NCI-H524 (cell line): ENCODE data around the gene DLG5.

Source experiments
- DNase-seq, 2 experiments: peaks; one replicate each; lab custom pipeline; 2025; lab: John Stamatoyannopoulos, UW

Gene DLG5

GRCh38 chr10:77892761-77893160 is 33.8 kb downstream of the DLG5 start:
- DNase-seq = no peak

GRCh38 chr10:77892021-77892739 is 34.4 kb downstream of the DLG5 start:
- DNase-seq = no peak

- DNase-seq = no peak
Observed at GRCh38 chr10:77890097-77890496, 36.5 kb downstream of the DLG5 start.

- DNase-seq = no peak
Observed at GRCh38 chr10:77889277-77889903, 37.2 kb downstream of the DLG5 start.

- no peak for DNase-seq
Observed at GRCh38 chr10:77888356-77888703, 38.2 kb downstream of the DLG5 start.

GRCh38 chr10:77887631-77888355 is 38.8 kb downstream of the DLG5 start:
- no peak for DNase-seq

GRCh38 chr10:77886795-77887355 is 39.7 kb downstream of the DLG5 start:
- DNase-seq = no peak

GRCh38 chr10:77884181-77884580 is 42.4 kb downstream of the DLG5 start:
- DNase-seq = no peak

- DNase-seq = no peak
Observed at GRCh38 chr10:77881636-77882035, 44.9 kb downstream of the DLG5 start.

GRCh38 chr10:77881222-77881621 is 45.3 kb downstream of the DLG5 start:
- DNase-seq = no peak

GRCh38 chr10:77879710-77880109 is 46.8 kb downstream of the DLG5 start:
- peak; percentile 13 to 68 for DNase-seq

- DNase-seq = no peak
Observed at GRCh38 chr10:77879065-77879464, 47.5 kb downstream of the DLG5 start.

GRCh38 chr10:77877441-77878344 is 48.9 kb downstream of the DLG5 start:
- DNase-seq = no peak

- DNase-seq = no peak
Observed at GRCh38 chr10:77875730-77876129, 50.8 kb downstream of the DLG5 start.

- no peak for DNase-seq
Observed at GRCh38 chr10:77874872-77875271, 51.7 kb downstream of the DLG5 start.

GRCh38 chr10:77873536-77874380 is 52.8 kb downstream of the DLG5 start:
- DNase-seq = no peak

GRCh38 chr10:77872947-77873535 is 53.5 kb downstream of the DLG5 start:
- no peak for DNase-seq

- no peak for DNase-seq
Observed at GRCh38 chr10:77872151-77872946, 54.2 kb downstream of the DLG5 start.

GRCh38 chr10:77869626-77870420 is 56.7 kb downstream of the DLG5 start:
- no peak for DNase-seq
